Adrenal gland (tissue), 12 donors: Measurements from ENCODE around the gene YTHDC2. TPM values are rescaled to one million over a fixed set of nuclear protein-coding genes. Genes with fewer than 3 reads are reported as not detected.

Experiments used
- DNase-seq, 7 donors: peaks; one replicate each; pipeline ENCODE4 v3.0.0-alpha.2; 2019 to 2020
- H3K27ac ChIP-seq, 5 donors: fragments of 200-600 bp; sonication (generic) in 4 of 5; 1 replicate in 3 of 5; 2 replicates in 2 of 5; pipeline versions ENCODE4 v1.5.1 to v1.8.0; 2016 to 2020; ENCODE audit warnings: mild to moderate bottlenecking in 1 of 5
- H3K27me3 ChIP-seq: fragments of 200-600 bp; 2 replicates; pipeline ENCODE4 v1.8.0; 2021
- H3K36me3 ChIP-seq, 2 donors: fragments of 200-600 bp; replicated peaks in 1 of 2; 1 replicate in 1 of 2; 2 replicates in 1 of 2; pipeline versions ENCODE4 v1.5.1 to v1.8.0; 2018 to 2022
- H3K4me1 ChIP-seq, 2 donors: fragments of 200-600 bp; replicated peaks in 1 of 2; 1 replicate in 1 of 2; 2 replicates in 1 of 2; pipeline versions ENCODE4 v1.5.1 to v1.8.0; 2018 to 2021
- H3K4me3 ChIP-seq, 4 donors: fragments of 200-600 bp; sonication (generic) in 3 of 4; one replicate each; pipeline ENCODE4 v1.5.1; 2016 to 2018
- H3K9me3 ChIP-seq, 3 donors: fragments of 200-600 bp; sonication (generic) in 1 of 3; replicated peaks in 1 of 3; 1 replicate in 2 of 3; 2 replicates in 1 of 3; pipeline versions ENCODE4 v1.5.1 to v1.8.0; 2016 to 2021
- POLR2A ChIP-seq, 2 donors: fragments of 450-650 bp; IDR thresholded peaks; one replicate each; pipeline ENCODE4 v1.6.1; 2017; ENCODE audit warnings: antibody characterized with exemption in 2 of 2, mild to moderate bottlenecking in 2 of 2, moderate library complexity in 1 of 2
- WGBS, 4 donors: extraction: QIAGEN DNeasy Blood & Tissue Kit in 2 of 4; methylation state at CpG; one replicate each; pipeline versions ENCODE4 v1.1.5 to v1.1.7; 2013 to 2017; 5-methylcytosine and 5-hydroxymethylcytosine counted together
- intact Hi-C, 2 donors: fragments of 100-400 bp; cut with DNase I; formaldehyde crosslinking; loops; one replicate each; pipeline versions ENCODE4 v1.14.1 to v1.15.0; 2022 to 2023
- polyA plus RNA-seq, 3 donors: library from polyadenylated mRNA; stranded (reverse); fragments of 200-250 nt in 2 of 3; fragments of 350-450 nt in 1 of 3; fragmentation: Illumina TruSeq in 1 of 3; extraction: RNeasy Lipid Tissue Mini Kit (QIAGEN cat#74804) in 1 of 3; gene quantifications; one replicate each; pipeline ENCODE4 v1.2.3, GENCODE V29; 2013 to 2014
- total RNA-seq, 9 donors: library from RNA; depleted of rRNA in 4 of 9; stranded (reverse); fragments of >200 nt in 4 of 9; fragments of 120-200 nt in 1 of 9; fragmentation: NEBNext Ultra II Directional in 1 of 9; extraction: Animal tissue kit (Norgen Biotek cat#: 25700) in 1 of 9; gene quantifications; one replicate each; pipeline versions ENCODE4 v1.1.0 to v1.2.4, GENCODE V29; 2013 to 2023
- TF ChIP-seq, protein P1 (sequence below), 6 experiments: fragments of 450-650 bp in 4 of 6; fragments of 200-600 bp in 2 of 6; sonication (generic) in 1 of 6; IDR thresholded peaks; 1 replicate in 5 of 6; 2 replicates in 1 of 6; pipeline versions ENCODE4 v1.5.1 to v1.8.0; 2016 to 2021; ENCODE audit warnings: antibody characterized with exemption in 6 of 6, mild to moderate bottlenecking in 2 of 6, moderate library complexity in 1 of 6
- donor health status: healthy with polysubstance abuse.
- donor health status: Bipolar disorder and iron deficiency.
- donor health status: DM: yes; HTN: yes; CAD: no.
- donor health status: DM: no; HTN: no; CAD: no.
- donor health status: DM: no; HTN: no; CAD: no.
- donor health status: DM: yes; HTN: yes; CAD: no.

The YTHDC2 gene
- total and polyA plus RNA-seq, 12 donors: 10.3 to 34.9 (median 23.6) TPM

DNA sequence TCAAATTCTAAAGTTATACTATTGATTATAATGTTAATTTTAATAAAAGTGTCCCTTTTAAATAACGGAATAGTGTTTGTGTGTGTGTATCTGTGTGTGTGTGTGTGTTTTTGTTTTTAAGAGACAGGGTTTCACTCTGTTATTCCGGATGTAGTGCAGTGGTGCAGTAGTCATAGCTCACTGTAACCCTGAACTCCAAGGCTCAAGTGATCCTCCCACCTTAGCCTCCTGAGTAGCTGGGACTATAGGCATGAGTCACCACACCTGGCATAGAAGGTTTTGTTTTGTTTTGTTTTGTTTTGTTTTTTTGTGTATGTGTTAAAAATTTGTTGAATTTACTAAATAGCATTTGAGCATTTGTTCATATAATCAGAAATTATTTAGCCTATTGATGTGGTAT, 64.6 kb downstream of the YTHDC2 start:
- no peaks in the 10 kb centered on the region for H3K9me3 ChIP-seq
- peak in 2 of 7 donors; percentile 9 to 10 for DNase-seq
- H3K27ac ChIP-seq: no peak overlapping the region
- WGBS, 4 donors: 69 to 78% (median 69%) methylated on average over 2 of the region's 2 CpGs
- peaks cover 0 to 11% of the 10 kb centered on the region in 2 donors for H3K4me1 ChIP-seq
- no peak overlapping the region for H3K4me3 ChIP-seq
- intact Hi-C loops: no loop called here
- H3K27me3 ChIP-seq: no peaks in the 10 kb centered on the region
- peaks cover 0 to 10% of the 10 kb centered on the region in 2 donors for H3K36me3 ChIP-seq
- no peak for TF ChIP-seq POLR2A (IDR thresholded peaks at IDR 0.05)
- TF ChIP-seq, protein P1, sequence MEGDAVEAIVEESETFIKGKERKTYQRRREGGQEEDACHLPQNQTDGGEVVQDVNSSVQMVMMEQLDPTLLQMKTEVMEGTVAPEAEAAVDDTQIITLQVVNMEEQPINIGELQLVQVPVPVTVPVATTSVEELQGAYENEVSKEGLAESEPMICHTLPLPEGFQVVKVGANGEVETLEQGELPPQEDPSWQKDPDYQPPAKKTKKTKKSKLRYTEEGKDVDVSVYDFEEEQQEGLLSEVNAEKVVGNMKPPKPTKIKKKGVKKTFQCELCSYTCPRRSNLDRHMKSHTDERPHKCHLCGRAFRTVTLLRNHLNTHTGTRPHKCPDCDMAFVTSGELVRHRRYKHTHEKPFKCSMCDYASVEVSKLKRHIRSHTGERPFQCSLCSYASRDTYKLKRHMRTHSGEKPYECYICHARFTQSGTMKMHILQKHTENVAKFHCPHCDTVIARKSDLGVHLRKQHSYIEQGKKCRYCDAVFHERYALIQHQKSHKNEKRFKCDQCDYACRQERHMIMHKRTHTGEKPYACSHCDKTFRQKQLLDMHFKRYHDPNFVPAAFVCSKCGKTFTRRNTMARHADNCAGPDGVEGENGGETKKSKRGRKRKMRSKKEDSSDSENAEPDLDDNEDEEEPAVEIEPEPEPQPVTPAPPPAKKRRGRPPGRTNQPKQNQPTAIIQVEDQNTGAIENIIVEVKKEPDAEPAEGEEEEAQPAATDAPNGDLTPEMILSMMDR (IDR thresholded peaks at IDR 0.05): no peak

DNA sequence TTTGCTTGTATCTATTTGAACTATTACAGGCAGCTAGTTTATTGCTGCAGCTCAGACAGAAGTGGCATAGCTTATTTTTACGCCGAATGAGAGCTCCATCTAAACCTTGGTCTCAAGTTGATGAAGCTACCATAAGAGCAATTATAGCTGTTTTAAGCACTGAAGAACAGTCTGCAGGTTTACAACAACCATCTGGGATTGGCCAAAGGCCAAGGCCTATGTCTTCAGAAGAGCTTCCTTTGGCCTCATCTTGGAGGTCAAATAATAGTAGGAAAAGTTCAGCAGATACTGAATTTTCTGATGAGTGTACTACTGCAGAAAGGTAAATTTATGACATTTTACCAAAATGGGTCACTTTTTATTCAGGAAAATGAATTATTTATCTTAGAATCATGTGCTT, 67.9 kb downstream of the YTHDC2 start:
- TF ChIP-seq POLR2A (IDR thresholded peaks at IDR 0.05): no peak
- TF ChIP-seq, protein P1 (IDR thresholded peaks at IDR 0.05): no peak
- intact Hi-C loops: no loop called here
- no peaks in the 10 kb centered on the region for H3K9me3 ChIP-seq
- peak in 4 of 7 donors; percentile 10 to 61 (median 30) for DNase-seq
- H3K27me3 ChIP-seq: no peaks in the 10 kb centered on the region
- 84 to 97% (median 93%) methylated on average over 2 of the region's 2 CpGs for WGBS, 4 donors
- no peak overlapping the region for H3K27ac ChIP-seq
- H3K4me1 ChIP-seq: peaks cover 0 to 11% of the 10 kb centered on the region in 2 donors
- peaks cover 0 to 6% of the 10 kb centered on the region in 2 donors for H3K36me3 ChIP-seq
- H3K4me3 ChIP-seq: no peak overlapping the region

DNA sequence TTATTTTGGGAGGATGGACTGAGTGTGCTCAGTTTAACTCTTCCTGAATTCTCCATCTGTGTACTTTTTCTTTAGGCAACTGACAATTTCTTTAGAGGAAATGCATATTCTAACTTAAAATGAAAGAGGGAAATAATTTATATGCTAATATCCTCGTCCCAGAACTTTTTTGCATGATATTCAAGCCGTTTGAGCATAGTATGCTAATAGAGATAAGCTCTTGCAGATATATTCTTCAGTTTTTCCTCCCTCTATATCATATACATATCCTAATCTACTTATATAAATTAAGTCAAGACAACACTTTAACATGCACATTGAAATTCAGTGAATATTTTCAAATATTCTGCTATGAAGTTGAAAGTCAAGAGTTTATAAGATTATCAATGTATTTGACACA, 84.7 kb downstream of the YTHDC2 start:
- no peak for DNase-seq
- intact Hi-C loops: loop anchor here in 1 of 2 donors (10.0 kb wide), 1 partner anchor 593 kb away; no protein-coding TSS in a partner anchor
- 83 to 93% (median 85%) methylated on average over 2 of the region's 2 CpGs for WGBS, 4 donors

DNA sequence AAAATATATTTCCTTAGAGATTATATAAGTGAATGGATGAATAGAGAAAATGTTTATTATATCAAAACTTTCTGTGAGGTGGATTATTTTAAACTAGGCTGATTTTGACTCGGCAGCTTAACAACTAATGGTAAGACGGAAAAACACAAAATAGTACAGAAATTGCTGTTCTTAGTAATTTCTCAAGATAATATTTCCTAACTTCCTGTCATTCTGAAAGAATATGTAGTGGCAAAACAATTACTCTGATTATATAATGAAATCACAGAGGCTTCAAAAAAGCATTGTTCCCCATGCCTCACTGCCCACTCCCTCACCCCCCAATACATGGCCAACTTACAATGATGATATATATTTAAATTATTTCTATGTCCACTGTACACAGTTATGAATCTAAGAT, 85.4 kb downstream of the YTHDC2 start:
- H3K36me3 ChIP-seq: peaks cover 0 to 3% of the 10 kb centered on the region in 2 donors
- H3K27me3 ChIP-seq: no peaks in the 10 kb centered on the region
- H3K9me3 ChIP-seq: no peaks in the 10 kb centered on the region
- TF ChIP-seq, protein P1 (IDR thresholded peaks at IDR 0.05): no peak
- no peak for TF ChIP-seq POLR2A (IDR thresholded peaks at IDR 0.05)
- 64 to 70% (median 66%) methylated on average over 2 of the region's 2 CpGs for WGBS, 4 donors
- intact Hi-C loops: loop anchor here in 1 of 2 donors (10.0 kb wide), 1 partner anchor 594 kb away; no protein-coding TSS in a partner anchor
- H3K4me3 ChIP-seq: no peak overlapping the region
- DNase-seq: no peak
- H3K27ac ChIP-seq: no peak overlapping the region
- no peaks in the 10 kb centered on the region for H3K4me1 ChIP-seq

More for the DNA sequence above, 84.7 kb downstream of the YTHDC2 start:
- Histone ChIP-seq H3K27me3 (no peaks in the 10 kb centered on the region), H3K9me3 (no peaks in the 10 kb centered on the region), H3K27ac (no peak overlapping the region), H3K4me1 (no peaks in the 10 kb centered on the region), H3K36me3 (peaks cover 0 to 3% of the 10 kb centered on the region in 2 donors), H3K4me3 (no peak overlapping the region)
- TF ChIP-seq, protein P1 (IDR thresholded peaks at IDR 0.05): no peak
- TF ChIP-seq POLR2A (IDR thresholded peaks at IDR 0.05): no peak
